ENCODE data around the gene ROBO1. TPM values are rescaled to one million over a fixed set of nuclear protein-coding genes. Genes with fewer than 3 reads are reported as not detected.
"Not testable (repeated sequence)": the region's sequence is repeated elsewhere in the genome, so short reads cannot be mapped to it uniquely, and the experiment has no call there.

The ROBO1 gene
- total RNA-seq, 3 donors from 2014 or later, result 12.7 to 50.7 (median 23.6) TPM

GRCh38 chr3:78889348-78889747, 878.5 kb downstream of the ROBO1 start:
- DNase-seq (ENCODE audit: low spot score in 2 of 2), result no peak
- TF ChIP-seq POLR2A (IDR thresholded peaks at IDR 0.05) (no peak), POLR2AphosphoS5 (IDR thresholded peaks at IDR 0.05) (no peak), CTCF (IDR thresholded peaks at IDR 0.05) (no peak)
- Histone ChIP-seq H3K27ac (no peak overlapping the region), H3K9me3 (no peaks in the 10 kb centered on the region), H3K36me3 (no peaks in the 10 kb centered on the region), H3K27me3 (no peaks in the 10 kb centered on the region), H3K4me3 (no peak overlapping the region), H3K4me1 (no peaks in the 10 kb centered on the region)
- intact Hi-C loops (cut with DNase I; ENCODE audit: low total_unique reads), result no loop called here

DNA sequence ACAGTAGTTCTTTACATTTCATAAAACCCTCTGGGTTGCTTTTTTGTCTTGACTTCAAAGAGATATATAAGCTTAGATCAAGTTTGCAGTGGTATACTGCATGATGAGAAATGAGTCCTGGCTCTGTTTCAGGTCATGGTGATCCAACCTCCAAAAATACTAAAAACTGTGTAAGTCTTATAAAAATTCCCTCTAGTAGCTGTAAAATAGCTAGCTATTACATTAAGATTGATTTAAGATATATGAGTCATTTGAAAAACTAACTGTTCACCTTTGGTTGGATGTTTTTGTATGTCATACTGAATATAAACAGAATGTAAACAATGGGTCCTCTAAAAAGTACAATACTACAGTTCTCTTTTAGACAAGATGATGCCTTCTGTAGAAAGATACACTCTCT, 879.2 kb downstream of the ROBO1 start:
- no peaks in the 10 kb centered on the region for H3K9me3 ChIP-seq
- no peaks in the 10 kb centered on the region for H3K36me3 ChIP-seq
- intact Hi-C loops (cut with DNase I; ENCODE audit: low total_unique reads), result no loop called here
- H3K4me3 ChIP-seq, result no peak overlapping the region
- no peaks in the 10 kb centered on the region for H3K27me3 ChIP-seq
- DNase-seq (ENCODE audit: low spot score in 2 of 2), result no peak
- H3K4me1 ChIP-seq, result no peaks in the 10 kb centered on the region
- no peak overlapping the region for H3K27ac ChIP-seq
- TF ChIP-seq CTCF (IDR thresholded peaks at IDR 0.05), result no peak
- TF ChIP-seq POLR2AphosphoS5 (IDR thresholded peaks at IDR 0.05), result no peak
- no peak for TF ChIP-seq POLR2A (IDR thresholded peaks at IDR 0.05)

GRCh38 chr3:78887547-78888011, 880.2 kb downstream of the ROBO1 start:
- Histone ChIP-seq H3K9me3 (no peaks in the 10 kb centered on the region), H3K36me3 (no peaks in the 10 kb centered on the region), H3K4me3 (no peak overlapping the region), H3K27me3 (no peaks in the 10 kb centered on the region), H3K27ac (no peak overlapping the region), H3K4me1 (no peaks in the 10 kb centered on the region)
- intact Hi-C loops (cut with DNase I; ENCODE audit: low total_unique reads), result no loop called here
- no peak for DNase-seq (ENCODE audit: low spot score in 2 of 2)
- TF ChIP-seq POLR2A (IDR thresholded peaks at IDR 0.05), result no peak
- TF ChIP-seq POLR2AphosphoS5 (IDR thresholded peaks at IDR 0.05), result no peak
- TF ChIP-seq CTCF (IDR thresholded peaks at IDR 0.05), result no peak

GRCh38 chr3:78887029-78887428, 880.8 kb downstream of the ROBO1 start:
- Histone ChIP-seq H3K36me3 (no peaks in the 10 kb centered on the region), H3K27ac (no peak overlapping the region), H3K9me3 (no peaks in the 10 kb centered on the region), H3K4me3 (no peak overlapping the region), H3K27me3 (no peaks in the 10 kb centered on the region), H3K4me1 (no peaks in the 10 kb centered on the region)
- intact Hi-C loops (cut with DNase I; ENCODE audit: low total_unique reads), result no loop called here
- no peak for TF ChIP-seq CTCF (IDR thresholded peaks at IDR 0.05)
- no peak for TF ChIP-seq POLR2A (IDR thresholded peaks at IDR 0.05)
- no peak for TF ChIP-seq POLR2AphosphoS5 (IDR thresholded peaks at IDR 0.05)
- no peak for DNase-seq (ENCODE audit: low spot score in 2 of 2)

GRCh38 chr3:78884567-78884966, 883.2 kb downstream of the ROBO1 start:
- H3K9me3 ChIP-seq; H3K4me1 ChIP-seq; H3K36me3 ChIP-seq; DNase-seq (ENCODE audit: low spot score in 2 of 2); H3K27me3 ChIP-seq; H3K4me3 ChIP-seq; H3K27ac ChIP-seq; intact Hi-C loops (cut with DNase I; ENCODE audit: low total_unique reads): not testable (repeated sequence)

DNA sequence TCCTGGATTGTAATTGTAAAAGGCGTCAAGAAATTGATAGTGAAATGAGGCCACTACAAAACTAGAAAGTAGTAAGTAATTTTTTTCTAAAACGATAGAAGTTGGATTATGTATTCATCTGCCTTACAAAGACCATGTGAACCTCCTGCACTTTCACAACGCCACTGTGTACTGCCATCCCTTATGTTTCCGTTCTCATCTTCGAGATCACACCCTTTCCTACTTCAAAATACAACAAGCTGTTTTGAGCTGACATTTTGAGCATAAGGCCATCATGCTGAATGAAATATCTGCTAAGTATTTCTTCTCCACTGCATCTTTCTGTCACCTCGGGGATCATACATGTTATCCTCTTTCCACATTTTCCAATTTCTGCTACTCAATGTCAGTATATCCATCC, 885.5 kb downstream of the ROBO1 start:
- no peak for TF ChIP-seq CTCF (IDR thresholded peaks at IDR 0.05)
- no peak for TF ChIP-seq POLR2AphosphoS5 (IDR thresholded peaks at IDR 0.05)
- TF ChIP-seq POLR2A (IDR thresholded peaks at IDR 0.05), result no peak
- Histone ChIP-seq H3K36me3 (no peaks in the 10 kb centered on the region), H3K27me3 (no peaks in the 10 kb centered on the region), H3K9me3 (no peaks in the 10 kb centered on the region), H3K4me1 (no peaks in the 10 kb centered on the region), H3K4me3 (no peak overlapping the region), H3K27ac (no peak overlapping the region)
- DNase-seq (ENCODE audit: low spot score in 2 of 2), result no peak
- intact Hi-C loops (cut with DNase I; ENCODE audit: low total_unique reads), result no loop called here
